Amniotic epithelial cell (primary cell): ENCODE results near the gene EGFL7.
"Not testable (repeated sequence)": the region's sequence is repeated elsewhere in the genome, so short reads cannot be mapped to it uniquely, and the experiment has no call there.

Source experiments
- DNase-seq: peaks from one replicate; pipeline ENCODE4 v3.0.0-alpha.2; 2010; ENCODE audit warnings: low read depth

EGFL7 gene

DNA sequence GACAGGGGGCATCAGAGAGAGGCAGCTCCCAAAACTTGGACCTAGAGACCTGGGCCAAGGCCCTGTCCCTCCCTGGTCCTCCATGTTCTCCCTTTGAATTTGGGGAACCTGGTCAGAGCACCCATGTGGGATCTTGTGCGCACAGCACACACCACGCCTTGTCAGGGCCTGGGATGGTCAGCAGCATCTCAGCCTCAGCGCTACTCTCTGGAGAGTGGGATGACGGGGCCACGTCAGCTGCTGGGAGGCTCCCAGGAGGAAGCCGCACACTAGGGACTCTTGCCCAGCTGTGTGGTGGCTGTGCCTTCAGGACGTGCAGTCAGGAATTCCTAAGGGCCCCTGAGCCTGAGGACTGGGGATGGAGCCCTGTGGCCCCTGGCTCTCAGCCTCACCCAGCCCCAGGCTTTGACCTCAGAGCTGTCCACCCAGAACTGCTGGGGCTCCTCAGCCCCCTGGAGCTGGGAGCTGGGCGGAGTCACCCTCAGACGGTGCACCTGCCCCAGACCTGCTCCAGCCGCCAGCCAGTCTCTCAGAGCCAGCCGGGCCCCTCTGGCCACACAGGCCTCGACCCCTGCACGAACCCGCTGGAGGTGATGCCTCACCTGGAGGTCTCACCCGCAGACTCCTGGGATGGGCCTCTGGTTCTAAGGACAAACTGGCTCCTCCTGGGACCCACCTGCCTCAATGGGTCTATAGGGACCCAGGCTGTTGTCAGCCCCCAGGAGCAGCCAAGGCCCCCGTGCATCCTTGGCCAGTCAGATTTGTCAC is 38.3 kb upstream of the EGFL7 start:
- DNase-seq = no peak

DNA sequence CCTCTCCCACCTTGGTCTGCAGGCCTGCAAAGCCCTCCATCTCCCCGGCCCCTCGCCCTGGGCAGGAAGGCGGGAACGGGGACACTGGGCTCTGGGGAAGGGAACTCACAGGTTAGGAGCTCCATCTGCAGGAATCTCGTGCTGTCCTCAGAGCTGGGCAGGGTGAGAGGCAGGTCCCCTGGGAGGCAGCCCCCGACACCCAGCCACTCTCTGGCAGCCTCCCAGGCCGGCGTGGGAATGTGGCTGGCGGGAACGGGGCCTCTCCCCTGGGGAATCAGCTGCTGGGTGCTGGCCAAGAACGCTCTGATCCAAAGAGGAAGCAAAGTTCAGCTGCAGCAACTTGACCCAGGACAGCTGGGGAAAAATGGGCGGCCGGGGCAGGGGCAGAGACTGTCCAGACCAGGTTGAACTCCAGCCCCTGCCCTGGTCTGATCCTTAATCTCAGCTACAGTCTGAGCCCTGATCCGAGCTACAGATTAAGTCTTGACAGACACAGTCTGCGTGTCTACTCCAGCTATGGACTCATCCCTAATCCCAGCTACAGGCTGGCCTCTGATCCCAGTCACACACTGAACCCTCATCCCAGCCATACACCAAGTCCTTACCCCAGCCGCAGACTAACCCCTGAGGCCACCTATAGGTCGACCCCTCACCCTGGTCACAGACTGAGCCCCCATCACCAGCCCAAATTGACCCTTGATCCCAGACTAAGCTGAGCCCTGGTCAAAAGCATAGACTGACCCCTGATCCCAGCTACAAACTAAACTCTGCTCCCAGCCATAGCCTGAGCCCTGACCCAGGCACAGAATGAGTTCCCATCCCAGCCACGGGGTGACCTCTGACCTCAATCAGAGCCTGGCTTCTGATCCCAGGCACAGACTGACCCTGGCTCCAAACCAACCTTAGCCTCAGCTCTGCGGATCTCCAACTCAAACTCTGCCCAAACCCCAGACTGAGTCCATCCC is 37.3 kb upstream of the EGFL7 start:
- DNase-seq = peak; percentile 74

DNA sequence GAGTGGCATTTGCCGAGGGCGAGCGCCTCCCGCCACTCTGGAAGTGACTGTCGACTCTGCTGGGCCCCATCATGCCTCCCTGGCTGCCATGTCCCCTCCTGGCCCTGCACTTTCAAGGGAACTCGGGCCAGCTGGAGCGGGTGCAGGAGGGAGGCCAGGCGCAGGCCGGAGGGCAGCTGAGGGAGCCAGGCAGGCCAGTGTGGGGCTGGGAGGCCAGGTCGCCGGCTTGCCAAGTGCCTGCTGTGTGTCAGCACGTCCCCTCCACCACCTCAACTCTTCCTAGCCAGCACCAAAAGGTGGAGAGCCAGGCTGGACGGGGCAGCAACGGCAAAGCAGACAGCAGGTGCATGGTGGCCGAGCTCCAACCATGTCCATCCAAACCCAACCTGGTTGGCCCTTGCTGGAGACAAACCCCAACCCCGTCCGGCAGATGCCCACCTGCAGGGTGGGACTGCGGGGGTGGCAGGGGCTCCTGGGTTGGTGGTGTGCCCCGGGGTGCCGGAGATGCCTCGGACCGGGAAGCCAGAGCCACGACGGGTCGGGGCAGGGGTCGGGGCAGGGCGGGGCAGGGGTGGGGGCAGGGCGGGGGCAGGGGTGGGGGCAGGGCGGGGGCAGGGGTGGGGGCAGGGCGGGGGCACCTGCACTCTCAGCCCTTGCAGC is 36.5 kb upstream of the EGFL7 start:
- no peak for DNase-seq

DNA sequence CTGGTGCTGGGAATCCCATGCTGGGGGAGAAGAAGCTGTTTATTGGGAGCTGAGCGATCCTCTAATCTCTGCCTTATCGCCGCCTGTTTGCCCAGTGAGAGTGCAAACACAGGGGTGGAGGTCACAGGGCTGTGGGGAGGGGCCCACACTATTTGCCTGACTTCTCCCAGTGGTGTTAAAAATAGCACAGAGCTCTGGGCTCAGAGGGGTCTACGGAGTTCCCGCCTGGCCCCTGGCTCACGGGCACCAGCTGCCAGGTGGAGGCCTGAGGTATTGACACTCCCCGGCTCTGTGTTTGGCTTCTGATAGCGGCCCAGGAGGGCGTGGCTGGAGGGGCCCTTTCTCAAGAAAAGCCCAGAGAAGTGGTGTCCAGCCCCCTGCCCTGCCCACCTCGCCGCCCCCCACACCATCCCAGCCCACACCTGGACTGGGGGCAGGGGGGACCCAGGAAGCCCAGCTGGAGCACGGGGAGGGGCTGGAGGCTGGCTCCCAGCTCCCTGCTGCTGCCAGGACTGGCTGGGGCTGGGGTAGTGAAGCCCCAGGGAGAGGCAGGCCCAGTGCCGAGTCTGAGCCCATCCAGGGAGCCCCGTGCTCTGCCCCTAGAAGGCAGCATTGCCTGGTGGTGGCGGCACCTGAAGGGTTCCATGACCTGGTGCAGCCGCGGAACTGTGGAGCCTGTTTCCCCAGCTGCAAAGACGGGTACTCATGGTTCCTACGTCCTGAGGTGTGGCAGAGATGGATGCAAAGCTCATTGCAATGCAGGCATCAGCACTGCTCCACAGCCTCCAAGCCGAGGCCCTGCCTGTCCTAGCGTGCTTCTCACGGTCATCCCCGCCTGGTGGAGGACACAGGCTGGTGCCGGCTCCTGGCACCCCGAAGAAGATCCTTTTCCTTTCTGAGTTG is 35.7 kb upstream of the EGFL7 start:
- DNase-seq = no peak

DNA sequence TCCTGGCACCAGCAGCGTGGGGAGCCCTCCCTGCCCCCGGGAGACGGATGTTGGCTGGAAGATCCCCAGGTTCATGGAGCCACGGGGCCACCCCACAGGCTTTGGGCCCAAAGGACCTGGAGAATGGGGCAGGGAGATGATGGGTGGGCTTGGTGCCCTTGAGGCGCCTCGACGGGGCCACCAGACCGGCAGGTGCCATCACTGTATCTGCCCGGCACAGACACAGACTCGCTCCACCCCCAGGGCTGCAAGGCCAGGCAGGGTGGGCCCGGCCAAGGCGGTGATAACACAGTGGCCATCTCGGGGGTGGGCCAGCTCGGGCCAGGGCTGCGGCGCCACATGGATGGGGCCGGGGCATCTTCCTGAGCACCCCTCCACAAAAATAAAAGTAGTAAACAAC is 35.0 kb upstream of the EGFL7 start:
- no peak for DNase-seq

DNA sequence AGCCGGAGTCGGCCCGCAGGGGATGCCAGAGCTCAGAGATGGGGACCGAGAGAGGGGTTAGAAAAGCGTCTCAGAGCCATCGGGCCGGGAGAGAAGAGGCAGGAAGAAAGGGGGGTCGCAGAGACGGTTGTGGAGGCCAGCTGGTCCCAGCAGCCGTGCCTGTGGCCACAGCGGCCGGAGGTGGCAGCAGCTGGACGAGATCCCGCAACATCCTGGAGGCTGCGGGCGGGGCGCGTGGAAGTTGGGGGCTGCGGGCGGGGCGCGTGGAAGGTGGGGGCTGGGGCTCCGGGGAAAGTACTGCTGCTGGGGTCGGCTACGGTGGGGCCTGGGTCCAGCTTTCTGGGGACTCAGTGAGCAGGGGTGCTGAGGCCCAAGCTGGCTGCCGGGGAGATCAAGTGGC is 34.4 kb upstream of the EGFL7 start:
- DNase-seq = no peak

DNA sequence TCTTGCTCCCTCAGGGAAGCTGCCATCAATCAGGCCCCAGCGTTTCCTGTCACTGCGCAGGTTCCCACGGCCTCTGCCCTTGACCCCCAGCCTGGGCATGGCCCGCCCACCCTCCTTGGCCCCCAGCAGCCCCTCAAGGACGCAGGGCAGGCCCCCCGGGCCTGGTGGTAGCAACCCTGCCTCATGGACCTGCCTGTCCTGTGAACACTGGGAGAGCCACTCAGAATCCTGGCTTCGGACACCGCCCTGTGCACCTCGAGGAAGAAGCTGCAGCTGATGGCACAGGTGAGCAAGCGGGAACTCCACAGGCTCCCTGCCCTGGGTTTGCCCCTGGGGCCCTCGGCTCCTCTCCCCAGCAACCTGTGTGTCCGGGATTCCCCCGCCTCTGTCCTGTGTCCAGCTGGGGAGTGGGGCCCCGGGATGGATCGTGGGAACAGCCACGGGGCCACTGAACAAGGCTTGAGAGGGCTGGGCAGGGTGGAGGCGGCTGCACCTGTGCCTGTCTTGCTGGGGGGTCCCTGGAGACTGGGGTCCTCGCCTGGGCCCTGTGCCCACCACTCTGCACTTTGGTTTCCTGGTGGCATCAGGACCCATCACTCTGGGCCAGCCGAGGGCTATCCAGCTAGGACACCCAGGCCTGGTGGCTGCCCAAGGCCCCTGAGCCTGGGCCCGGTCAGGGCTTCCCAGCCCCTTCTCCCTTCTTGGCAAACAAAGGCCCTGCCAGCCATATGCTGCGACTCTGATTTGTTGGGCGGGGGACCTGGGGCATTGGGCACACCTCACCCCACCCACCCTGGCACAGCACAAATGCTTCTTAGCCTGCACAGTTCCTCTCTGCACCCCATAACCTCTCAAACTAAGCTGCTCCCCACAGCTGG is 33.5 kb upstream of the EGFL7 start:
- no peak for DNase-seq

DNA sequence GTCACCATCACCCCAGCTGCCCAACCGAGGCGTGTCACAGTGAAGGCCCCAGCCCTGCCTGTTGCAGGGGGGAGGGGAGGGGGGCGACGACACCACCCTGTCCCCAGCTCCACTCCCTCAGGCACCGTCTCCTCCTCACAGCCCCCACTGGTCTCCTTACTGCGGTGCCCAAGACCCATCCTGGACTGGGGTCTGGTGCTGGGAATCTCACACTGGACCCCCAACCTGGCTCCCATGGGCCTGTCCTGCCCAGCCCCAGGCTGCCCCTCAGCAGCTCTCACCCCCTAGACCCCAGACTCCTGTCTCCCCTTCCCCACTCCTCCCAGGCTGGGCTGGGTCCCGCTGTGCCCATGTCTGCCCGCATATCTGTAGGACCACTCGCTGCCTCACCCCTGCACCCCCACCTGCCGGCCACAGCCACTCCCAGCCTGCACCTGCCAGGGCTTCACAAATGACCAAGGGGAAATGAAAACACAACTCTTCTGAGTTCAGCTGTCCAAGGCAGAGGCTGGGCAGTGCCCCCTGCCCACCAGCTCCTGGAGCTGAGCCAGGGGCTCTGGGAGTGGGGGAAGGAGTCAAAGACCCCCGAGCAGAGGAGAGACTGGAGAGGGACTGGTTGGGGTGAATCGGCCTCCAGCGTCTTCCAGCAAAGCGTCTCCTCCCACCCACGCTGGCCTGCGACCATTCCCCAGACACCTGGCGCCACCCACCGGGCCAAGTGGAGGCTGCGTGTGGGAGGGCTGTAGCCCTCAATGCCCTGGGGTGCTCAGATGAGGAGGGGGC is 32.6 kb upstream of the EGFL7 start:
- peak; percentile 39 for DNase-seq

DNA sequence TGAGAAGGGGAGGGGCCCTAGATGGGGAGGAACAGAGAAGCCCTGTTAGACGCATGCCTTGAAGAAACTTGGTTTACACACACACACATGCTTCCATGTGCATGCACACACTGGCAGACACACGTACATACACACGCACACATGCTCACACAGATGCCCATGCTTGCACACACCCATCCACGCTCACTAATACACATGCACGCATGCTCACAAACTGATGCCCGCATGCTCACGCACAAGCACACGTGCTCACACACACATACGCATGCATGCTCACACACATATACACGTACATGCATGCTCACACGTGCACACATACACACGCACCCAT is 32.1 kb upstream of the EGFL7 start:
- DNase-seq = no peak

DNA sequence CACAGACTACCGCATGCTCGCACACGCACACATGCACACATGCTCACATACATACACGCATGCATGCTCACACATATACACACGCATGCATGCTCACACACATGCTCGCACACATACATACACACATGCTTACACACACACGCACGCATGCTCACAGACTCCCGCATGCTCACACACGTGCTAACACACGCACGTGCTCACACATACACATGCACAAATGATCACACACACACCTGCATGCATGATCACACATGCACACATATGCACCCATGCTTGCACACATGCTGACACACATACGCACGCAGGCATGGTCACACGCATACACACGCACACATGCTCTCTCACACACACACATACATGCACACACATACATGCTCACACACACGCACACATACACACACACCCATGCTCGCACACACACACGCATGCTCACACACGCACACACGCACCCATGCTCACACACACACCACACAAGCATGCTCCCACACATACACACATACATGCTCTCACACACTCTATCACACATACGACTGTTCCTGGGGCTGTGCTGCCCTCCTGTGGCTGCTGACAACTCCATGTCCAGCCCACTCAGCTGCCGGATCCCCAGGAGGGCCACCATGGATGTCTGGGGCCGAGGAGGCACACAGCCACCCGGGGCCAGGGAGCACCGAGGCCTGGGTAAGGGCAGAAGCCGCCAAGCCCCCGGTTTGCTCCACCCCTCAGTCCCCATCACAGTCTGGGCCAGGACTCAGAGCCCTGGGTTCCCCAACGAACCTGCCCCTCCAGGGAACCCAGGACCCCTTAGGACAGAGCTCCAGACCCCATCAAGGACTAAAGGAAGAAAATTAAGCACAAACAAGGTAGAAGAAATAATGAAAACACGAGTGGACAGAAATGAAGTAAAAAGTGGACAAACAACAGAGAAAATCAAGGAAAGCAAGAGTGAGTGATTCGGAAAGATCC is 31.4 kb upstream of the EGFL7 start:
- peak; percentile 73 for DNase-seq

DNA sequence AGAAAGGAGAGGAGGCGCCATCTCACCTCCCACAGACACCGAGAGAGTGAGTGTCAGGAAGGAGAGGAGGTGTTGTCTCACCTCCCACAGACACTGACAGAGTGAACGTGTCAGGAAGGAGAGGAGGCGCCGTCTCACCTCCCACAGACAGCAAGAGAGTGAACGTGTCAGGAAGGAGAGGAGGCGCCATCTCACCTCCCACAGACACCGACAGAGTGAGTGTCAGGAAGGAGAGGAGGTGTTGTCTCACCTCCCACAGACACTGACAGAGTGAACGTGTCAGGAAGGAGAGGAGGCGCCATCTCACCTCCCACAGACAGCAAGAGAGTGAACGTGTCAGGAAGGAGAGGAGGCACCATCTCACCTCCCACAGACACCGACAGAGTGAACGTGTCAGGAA is 30.6 kb upstream of the EGFL7 start:
- DNase-seq = not testable (repeated sequence)

DNA sequence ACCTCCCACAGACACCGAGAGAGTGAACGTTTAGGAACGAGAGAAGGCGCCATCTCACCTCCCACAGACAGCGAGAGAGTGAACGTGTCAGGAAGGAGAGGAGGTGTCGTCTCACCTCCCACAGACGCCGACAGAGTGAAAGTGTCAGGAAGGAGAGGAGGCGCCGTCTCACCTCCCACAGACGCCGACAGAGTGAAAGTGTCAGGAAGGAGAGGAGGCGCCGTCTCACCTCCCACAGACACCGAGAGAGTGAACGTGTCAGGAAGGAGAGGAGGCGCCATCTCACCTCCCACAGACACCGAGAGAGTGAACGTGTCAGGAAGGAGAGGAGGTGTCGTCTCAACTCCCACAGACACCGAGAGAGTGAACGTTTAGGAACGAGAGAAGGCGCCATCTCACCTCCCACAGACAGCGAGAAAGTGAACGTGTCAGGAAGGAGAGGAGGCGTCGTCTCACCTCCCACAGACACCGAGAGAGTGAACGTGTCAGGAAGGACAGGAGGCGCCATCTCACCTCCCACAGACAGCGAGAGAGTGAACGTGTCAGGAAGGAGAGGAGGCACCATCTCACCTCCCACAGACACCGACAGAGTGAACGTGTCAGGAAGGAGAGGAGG is 30.1 kb upstream of the EGFL7 start:
- DNase-seq = not testable (repeated sequence)

DNA sequence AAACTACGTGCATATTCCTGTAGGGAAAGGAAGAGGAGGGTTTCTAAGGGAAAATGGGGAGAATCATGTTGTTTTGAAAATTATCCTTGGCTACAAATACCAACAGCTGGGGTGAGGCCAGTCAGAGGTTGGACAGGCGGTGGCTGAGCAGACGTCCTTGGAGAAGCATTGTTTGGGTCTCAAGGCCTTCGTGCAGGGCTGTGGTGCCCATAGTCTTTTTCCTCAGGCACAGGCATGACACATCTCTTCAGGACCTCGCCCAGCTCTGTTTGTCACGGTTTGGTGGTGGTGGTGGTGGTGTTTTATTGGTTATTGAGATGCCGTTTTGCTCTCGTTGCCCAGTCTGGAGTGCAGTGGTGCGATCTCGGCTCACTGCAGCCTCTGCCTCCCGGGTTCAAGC is 27.8 kb upstream of the EGFL7 start:
- no peak for DNase-seq

DNA sequence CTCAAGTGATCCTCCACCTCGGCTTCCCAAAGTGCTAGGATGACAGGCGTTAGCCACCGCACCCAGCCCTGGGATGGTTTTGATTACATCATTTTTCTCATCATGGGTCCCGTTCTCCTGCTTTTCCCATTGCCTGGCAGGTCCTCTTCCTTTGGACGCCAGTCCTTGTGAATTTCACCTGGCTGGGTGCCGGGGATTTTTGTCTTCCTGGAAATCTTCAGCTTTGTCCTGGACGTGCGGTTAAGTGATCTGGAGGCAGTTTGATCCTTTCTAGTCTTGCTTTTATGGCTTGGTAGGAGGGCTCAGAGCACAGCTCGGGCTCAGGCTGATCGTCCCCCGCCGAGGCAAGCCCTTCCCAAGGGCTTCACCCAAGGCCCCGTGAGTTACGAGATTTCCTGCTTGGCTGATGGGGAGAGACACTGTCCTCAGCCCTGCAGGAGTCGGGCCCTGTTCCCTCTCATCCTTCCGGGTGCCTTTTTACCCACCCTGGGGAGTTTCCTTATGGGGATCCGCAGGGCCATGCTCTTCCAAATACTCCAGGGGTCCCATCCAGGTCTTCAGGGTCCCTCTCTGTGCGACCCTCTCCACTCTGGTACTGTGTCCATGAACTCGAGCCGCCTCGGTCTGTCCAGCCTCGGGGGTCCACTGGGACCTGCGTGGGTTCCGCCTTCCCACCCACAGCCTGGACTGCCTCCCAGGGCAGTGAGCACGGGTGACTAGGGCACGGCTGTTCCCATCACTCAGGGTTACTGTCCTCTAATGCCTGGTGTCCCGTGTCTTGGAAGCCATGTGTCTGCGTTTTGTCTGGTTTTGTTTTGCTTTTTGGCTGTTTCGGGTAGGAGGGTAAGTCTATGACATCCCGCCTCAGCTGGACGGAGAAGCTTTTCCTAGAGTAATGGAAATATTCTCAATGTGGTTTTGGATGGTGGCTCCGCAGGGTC is 22.3 kb upstream of the EGFL7 start:
- no peak for DNase-seq

DNA sequence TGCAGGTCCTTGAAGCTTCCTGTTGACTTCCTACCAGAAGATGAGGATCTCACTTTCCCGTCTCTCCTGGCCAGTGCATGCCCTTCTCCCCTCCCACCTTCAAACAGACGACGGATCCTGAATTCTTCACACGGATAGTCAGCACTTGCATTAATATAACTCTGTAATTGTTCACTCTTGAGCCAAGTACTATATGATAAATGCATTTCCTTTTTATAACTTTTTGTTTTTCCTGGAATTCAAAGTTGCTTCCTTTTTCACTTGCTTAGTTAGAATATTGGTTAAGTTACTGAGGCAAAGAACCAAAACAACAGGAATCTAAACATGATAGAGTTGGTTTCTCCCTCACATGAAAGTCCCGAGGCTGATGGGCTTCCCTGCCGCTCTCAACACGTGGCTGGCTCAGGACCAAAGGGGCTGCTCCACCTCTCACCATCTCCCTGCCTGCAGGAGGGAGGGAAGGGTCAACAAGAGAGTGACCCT is 20.2 kb upstream of the EGFL7 start:
- peak; percentile 27 for DNase-seq

DNA sequence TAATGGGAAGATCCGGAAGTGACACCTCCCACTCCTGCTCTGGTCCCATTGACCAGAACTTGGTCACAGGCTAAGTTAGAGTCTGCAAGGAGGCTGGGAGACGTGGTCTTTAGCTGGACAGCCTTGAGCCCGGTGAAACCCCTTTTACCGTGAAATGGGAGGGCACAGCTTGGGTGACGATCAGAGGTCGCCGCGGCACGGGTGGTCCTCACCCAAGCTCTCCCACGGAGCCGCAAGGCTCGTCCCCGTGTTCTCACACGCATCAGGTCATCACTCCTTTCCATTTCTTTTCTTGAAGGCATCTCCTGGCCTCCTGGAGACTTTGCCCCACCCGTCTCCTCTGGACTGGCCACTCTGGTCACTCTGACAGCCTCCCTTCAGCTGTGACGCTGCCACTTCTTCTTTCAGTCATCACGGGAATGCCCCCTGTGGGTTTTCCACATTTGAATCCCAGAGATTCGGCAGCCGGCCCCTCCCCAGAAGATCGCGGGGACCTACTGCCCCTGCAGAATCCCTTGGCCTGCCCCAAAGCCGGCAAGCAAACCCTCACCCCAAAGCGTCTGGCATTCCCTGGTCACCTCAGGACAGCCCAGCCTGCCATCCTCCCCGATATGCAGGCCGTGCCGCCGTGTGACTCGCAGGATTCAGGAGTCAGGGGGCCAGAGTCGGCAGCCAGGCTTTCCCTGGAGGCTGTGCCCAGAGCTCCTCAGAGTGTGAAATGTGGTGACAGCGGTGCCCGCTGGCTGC is 18.9 kb upstream of the EGFL7 start:
- DNase-seq = no peak

DNA sequence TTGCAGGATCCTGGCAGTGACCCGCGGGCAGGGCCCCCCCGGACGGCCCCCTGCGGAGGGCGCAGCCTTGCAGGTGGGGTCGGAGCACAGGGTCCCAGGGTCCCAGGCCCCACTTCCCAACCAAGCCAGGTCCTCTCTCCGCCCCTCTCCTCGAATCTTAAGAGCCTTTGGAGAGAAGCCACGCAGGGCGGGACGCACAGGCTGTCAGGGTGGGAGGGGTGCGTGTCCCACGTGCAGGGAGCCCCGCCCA is 18.4 kb upstream of the EGFL7 start:
- DNase-seq = no peak
